HG03575 (cell line): ENCODE results near the gene EEF1AKMT3.
A peak's percentile ranks its signal among the peaks of the same experiment; 100 is the strongest.

Experiments used
- ATAC-seq: cut with Tn5 transposase; IDR thresholded peaks from one replicate; pipeline ENCODE4 v1.9.1; 2021; ENCODE audit not compliant: unreplicated experiment, insufficient number of reproducible peaks, low FRiP score; ENCODE audit errors: extremely low read depth

Gene EEF1AKMT3

DNA sequence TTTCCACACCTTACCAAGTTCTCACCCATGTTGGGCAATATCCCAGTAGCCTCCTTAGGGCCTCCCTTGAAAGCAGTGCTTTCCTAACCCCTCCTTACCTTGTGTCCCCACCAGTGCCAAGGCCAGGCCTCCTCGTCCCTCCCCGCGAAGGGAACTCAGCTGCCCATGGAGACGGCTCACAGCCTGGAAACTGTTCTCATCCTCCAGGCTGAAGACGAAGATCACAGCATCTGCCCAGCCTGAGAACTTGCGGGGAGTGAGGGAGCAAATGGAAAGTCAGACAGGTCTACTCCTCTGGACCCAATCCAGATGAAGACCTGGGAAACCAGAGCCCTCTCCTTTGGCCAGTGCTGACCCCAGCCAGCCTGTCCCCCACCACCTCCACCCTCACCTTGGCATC lies 38.5 kb upstream of the EEF1AKMT3 start:
- no peak for ATAC-seq

DNA sequence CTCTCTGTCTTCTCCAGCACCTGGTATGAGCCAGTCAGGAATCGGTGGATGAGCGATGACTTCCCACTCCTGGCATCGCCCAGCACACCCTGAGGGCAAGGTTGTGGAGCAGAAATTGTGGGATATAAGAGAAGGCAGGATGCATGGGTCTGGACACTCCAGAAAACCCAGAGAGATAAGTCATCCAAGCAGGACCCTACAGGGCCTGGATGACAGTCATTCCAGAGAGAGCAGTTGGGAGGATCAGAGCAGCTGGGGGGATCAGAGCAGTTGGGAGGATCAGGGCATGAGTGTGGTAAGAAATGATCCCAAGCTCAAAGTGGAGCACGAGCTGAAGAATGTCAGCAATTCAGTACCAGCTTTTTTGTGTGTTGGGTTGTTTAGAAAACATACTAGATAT lies 37.8 kb upstream of the EEF1AKMT3 start:
- ATAC-seq: no peak

DNA sequence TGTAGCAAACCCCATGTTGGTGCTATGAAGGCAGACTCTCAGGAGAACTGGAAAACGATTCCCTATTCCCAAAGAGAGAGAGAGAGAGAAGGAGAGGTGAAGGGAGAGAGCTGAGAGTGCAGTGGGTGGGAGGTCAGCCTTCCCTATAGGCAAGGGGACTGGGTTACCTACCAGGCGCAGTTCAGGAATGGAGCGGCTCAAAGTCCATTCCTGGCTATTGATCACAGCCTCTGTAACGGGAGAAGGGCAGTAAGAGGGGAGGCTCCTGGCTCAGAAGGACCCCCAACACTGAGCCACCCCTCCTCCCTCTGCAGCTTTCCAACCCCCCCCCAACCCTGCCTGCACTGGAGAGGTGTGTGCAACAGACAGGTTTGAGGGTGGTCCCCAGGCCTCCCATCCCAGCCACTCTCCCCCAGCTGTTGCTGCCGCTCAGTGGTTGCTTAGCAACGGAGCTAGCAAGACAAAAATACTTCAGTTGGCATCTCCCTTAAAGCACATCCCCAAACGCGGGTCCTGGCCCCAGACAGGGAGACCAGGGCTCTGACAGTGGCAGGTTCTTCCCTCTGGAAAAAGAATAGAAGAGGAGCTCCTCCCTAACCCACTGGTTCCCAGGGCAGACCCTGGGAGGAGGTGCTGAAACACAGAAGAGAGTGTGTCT lies 37.1 kb upstream of the EEF1AKMT3 start:
- ATAC-seq: no peak

DNA sequence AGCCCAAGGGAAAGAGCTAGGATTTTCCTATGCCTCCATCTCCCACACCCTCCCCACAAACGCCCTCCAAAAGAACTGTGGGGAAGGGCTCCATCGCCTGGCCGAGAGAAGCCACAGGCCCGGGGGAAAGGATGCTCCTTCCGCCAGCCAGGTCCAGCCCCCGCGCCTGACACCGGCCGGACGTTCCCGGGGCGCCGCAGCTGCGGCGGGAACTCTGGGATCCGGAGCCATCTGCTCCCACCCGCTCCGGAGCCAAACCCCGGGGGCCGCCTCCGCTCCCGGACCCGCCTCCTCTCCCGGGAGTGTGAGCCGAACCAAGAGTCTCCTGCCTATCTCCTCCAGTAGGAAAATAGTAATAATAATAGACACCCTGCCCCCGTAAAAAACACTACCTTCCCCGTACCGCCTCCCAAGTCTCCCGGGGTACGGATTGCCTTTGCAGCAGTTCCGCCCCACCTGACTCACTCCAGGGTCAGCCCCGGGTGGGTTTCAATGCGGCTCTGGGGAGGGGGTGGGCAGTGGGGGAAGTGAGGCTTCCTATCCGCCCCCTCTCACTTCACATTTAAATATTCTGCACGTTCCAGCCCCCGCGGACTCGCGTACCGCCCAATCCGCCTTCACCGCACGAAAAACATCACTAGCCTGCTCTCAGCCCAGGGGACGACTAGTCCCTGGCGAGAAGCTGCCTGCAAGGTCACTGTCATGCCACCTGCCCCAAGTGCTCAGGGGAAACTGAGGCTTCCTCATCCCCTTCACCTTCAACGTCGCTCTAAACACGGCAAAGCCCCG lies 36.3 kb upstream of the EEF1AKMT3 start:
- ATAC-seq: no peak

DNA sequence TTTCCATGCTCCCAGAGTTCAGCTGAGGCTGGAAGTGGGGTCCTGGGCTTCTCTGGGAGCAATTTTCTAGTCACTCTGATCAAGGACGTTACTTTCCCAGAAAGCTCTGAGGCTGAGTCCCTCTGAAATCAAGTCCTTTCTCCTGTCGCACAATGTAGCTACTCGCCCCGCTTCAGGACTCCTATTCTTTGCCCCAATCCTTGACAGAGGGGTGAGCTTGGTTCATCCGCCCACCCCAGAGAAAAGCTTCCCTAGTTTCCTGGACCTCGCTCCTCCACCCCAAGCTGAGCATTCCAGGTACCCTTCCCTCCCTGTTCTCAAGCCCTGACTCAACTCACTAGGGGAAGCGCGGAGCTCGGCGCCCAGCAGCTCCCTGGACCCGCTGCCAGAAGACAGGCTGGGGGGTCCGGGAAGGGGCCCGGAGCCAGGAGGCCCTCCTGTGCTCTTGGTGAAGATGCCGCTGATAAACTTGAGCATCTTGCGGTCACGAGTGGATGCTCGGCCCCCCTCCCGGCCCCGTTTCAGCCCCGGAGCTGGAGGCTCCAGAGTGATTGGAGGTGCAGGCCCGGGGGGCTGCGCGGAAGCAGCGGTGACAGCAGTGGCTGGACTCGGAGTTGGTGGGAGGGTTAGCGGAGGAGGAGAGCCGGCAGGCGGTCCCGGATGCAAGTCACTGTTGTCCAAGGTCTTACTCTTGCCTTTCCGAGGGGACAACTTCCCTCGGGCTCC lies 35.5 kb upstream of the EEF1AKMT3 start:
- ATAC-seq: no peak

DNA sequence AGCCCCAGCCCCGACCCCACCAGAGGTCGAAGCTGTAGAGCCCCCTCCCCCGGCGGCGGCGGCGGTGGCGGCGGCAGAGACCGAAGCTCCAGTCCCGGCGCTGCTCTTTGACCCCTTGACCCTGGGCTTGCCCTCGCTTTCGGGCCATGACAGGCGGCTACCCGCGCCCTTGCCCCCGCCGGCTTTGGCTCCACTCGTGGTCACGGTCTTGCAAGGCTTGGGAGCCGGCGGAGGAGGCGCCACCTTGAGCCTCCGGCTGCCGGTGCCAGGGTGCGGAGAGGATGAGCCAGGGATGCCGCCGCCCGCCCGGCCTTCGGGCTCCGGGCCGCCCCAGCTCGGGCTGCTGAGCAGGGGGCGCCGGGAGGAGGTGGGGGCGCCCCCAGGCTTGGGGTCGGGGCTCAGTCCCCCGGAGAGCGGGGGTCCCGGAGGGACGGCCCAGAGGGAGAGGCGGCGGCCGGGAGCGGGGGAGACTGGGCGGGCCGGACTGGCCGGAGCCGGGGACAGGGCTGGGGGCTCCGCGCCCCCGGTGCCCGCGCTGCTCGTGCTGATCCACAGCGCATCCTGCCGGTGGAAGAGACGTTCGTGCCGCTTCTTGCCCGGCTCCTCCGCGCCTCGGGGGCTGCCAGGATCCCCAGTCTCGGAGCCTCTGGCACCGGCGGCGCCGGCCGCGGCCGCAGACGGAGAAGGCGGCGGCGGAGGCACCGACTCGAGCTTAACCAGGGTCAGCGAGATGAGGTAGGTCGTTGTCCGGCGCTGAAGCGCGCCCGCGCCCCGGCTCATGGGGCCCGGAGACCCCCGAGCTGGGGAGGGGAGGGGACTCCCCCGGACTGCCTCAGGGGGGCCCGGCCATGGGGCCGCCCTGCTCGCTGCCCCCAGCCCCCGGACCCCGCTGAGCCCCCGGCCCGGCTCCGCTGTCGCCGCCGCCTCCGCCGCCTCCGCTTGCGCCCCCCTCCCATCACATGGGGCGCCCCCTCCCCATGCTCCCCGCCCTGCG lies 34.6 kb upstream of the EEF1AKMT3 start:
- no peak for ATAC-seq

DNA sequence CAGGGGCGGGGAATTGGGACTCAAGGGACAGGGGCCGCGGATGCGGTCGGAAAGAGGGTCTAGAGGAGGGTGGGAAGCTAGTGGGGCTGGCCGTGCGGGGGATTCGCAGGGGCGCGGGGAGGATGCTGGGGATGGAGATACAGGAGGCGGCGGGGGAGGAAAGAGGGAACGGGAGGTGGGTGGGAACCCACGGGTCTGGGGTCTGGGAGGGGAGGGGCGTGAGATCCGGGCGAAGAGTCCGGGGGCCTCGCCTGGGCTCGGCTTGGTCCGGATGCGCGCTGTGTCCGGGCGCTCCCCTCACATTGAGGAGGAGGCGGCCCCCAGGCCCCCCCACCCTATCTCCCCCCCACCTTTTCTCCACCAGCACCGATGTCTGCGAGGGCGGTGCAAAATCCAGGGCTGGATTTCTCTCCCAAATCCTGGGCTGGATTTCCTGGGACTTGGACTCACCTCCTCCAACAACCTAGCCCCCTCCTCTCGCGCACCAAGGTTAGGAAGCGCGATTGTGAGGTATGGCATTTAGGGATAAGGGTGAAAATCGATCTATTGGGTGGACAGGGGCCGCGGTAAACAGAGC lies 33.7 kb upstream of the EEF1AKMT3 start, which contains the start of gene AGAP2:
Gene AGAP2, minus strand, starts transcription at position 82 of the 577 bp plus-strand sequence. CDS start 496 bp downstream, outside the sequence.
- no peak for ATAC-seq

DNA sequence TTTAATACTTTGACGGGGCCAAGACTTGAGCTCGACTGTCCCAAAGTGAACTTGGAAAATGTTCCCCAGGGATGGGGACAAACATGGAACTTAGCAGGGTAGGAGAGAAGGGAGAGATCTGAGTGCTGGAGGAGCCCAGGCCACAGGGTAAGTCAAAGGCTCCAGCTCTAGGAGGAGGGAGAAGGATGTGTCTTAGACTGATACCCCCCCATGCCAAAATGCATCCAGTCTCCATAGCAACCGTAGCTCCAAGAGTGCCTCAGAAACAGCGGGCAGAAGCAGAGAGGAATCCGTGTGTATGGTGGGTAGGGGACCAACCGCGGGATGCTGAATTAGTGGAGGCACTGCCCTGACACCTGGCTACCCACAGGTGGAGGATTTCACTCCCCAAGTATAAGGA lies 33.0 kb upstream of the EEF1AKMT3 start:
- ATAC-seq: no peak

DNA sequence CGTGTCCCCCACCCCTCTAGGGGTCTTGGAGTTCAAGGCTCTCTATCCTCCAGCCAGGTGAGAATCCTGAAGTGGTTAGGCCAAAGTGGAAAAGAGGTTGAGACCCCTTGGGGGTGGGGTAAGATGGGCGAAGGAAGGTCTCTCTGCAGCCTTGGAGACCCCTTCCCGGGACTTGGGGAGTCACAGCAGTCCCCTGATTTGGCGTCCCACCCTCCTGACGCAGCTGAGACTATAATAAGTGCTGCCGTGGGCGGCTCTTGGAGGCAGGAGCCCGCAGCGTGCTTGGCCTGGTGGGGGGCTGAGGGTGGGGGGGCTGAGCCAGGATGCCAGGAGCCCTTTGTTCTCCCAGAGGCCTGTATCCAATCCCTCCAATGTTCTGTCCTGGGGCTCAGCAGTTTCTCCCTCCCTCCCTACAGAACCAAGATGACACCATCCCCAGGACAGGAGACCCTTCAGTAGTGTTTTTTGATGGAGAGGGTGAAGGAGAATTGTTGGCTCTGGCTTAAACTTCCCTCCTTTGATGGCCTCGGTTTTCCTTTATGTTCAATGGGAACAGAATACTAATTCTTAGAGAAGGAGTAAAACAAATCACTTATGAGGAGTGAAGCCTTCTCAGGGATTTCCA lies 32.4 kb upstream of the EEF1AKMT3 start:
- no peak for ATAC-seq

DNA sequence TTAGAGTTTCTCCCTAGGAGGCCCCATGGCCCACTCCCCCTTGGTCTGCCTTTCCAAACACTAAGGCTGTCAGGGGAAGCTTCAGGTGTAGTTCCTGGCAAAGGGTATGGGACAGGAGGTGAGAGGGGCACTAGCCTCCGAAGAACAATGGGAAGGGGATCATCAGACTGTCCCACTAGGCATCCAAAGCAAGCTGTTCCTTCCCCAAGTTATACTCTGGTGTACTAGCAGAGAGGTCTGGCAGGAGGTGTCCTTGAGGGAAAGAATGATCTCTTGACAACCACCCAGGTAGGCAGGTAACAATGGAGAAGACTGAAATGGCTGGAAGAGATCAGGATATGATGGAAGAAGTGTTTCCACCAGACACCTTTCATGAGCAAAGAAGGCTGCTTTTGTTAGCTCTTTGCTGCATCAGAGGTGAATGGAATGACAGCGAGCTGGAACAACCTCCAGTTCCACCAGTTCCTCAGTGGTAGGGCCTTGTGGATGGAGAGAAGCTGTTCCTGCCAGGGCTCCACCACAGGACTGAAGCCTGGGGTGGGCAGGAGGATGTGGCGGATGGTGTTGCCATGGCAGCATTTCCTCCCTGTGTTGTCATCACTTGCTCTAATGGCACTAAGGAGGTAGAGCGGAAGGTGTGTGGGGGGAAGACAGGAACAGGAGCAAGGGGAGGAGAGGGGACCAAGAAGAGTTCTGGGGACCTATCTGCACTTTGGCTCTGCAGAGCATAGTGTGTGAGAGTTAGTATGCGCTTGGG lies 31.6 kb upstream of the EEF1AKMT3 start:
- ATAC-seq: no peak

DNA sequence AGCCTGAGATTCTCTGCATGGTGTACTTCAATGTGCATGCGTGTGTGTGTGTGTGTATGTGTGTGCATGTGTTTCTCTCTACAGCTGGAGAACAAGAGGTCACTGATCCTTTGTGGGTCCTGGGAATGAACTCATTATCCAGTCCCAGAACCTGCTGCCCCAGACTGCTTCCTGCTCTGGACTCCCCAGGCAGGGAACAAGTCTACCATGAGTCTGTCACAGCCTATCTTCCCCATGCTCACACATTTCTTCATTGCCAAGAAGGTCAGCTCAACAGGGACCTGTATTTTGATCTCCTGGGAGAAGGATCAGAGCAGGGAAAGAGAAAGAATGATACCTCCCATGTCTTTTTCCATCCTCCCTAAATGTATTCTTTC lies 31.0 kb upstream of the EEF1AKMT3 start:
- ATAC-seq: no peak

DNA sequence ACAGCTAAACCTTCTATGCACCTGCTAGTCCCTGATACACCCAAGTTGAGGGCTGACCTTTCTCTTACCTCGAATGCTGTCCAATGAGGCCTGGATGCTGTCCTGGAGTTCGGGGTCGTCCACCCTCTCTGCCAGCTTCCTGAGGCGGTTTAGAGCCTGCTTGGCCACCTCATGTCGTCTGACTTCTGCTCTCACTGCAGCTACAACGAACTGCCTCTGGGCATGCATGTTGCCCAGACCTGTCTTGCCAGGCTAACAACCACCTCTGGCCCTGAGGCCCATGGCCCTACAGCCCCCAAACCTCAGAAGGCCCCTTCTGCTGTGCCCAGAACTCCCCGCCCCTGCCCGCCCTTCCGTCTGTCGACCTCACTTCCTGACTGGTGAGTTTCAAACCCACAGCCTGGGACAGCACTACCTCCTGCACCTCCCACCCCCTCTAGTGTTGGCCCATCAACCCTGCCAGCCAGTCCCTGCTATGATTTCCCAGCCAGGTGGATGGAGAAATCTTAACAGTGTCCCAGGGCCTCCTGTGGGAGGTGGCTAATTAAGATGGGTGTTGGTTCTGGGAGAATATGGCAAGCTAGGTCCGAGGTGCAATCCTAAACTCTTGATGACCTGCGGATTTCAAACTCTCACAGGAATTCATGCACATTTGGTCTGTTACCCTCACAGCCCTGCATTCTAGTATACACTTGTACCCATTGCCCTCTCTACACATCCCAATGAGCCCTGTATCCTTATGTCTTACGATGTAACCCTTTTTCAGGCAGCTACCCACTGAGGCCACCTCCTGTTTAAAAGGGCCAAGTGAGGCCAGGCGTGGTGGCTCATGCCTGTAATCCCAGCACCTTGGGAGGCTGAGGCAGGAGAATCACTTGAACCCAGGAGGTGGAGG lies 30.3 kb upstream of the EEF1AKMT3 start:
- no peak for ATAC-seq

DNA sequence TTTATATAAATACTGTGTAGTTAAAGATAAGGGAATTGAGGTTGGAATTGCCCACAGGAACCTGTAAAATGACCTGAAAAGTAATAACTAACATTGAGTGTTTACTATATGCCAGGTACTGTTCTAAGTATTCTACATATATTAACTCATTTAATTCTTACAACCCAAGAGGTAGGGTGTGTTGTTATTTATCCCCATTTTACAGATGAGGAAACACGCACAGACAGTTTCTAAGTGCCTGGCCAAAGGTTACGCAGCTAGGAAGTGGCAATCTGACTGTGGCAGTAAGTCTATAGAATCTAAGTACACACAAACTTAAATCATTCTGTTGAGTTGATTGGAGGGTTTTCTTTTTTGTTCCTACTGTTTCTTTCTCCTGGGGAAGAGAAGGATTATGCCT lies 28.6 kb upstream of the EEF1AKMT3 start:
- ATAC-seq: no peak

DNA sequence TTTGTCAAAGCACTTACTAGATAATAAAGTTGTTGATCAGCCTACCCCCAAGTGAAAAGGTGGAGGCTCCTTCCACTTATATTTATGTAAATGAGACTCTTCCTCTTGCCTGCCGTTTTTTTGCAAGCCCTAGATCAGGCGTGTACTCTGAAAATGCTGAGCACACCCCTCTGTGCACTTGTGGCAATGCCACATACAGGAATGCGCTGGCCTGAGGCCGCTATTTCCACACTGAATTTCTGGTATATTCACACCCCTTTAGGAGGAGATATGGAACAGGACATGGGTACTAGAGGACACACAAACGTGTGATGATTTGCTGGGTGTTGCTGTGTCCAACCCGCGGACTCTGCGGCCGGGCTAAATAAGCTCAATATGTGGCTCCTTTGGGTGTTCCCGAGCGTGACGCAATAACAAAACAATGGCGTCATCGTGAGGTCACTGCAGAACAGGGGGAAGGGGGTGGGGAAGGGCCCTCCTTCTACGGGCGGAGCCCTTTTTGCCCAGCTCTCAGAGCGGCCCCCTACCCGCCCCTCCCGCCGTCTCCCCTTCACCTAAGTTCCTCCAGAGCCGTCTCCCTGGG lies 28.1 kb upstream of the EEF1AKMT3 start:
- ATAC-seq: no peak

DNA sequence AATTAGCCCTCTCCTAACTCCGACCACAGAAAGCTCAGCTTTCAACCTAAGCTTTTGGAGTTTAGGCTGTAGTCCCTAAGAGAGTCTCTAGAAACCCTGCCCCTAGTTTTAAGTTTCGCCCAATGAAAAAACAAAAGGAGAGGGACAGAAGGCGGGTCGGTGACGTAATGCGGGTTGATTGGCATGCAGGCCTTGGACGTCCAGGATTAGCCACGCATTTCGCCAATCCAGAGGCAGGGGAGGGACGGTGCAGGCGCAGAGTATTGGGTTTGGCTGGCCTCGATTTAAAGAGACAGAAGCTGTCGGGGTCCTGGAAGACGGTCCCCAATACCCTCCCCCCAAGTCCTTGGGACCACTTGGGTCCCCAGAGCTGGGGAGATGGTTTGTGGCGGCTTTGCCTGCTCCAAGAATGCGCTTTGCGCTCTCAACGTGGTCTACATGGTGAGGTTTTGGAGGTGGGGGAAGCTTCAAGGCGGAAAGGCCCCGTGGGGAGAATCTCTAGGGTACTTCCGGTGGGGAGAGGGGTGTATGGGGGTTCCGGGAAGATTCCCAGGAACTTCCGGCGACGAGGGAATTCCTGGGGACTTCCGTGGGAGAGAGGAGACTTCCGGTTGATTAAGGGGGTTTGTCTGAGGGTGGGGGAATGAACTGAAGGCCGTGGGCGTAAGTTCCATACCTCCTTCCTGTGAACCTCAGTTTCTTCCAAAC lies 27.5 kb upstream of the EEF1AKMT3 start, which contains the start of gene TSPAN31:
Gene TSPAN31, plus strand, starts transcription at position 263 of the 708 bp plus-strand sequence. Its CDS starts 116 bp downstream, at position 379.
- ATAC-seq: peak; percentile 37
